BE2C (cell line): ENCODE data around the gene GRAMD4.

Experiments
- DNase-seq: peaks from one replicate; pipeline ENCODE4 v3.0.0-alpha.2; 2020
- H3K27me3 ChIP-seq: fragments of 250-450 bp; sonication (Bioruptor Pico); 2 replicates; pipeline ENCODE4 v1.5.1; 2020; ENCODE audit warnings: mild to moderate bottlenecking
- H3K36me3 ChIP-seq: fragments of 250-450 bp; sonication (Bioruptor Pico); 2 replicates; pipeline ENCODE4 v1.5.1; 2020; ENCODE audit warnings: mild to moderate bottlenecking
- H3K4me1 ChIP-seq: fragments of 250-450 bp; sonication (Bioruptor Pico); 2 replicates; pipeline ENCODE4 v1.5.1; 2020
- H3K4me3 ChIP-seq: 2 replicates; pipeline ENCODE4 v1.5.1; 2011; ENCODE audit warnings: low read depth, low read length
- H3K9me3 ChIP-seq: fragments of 250-450 bp; sonication (Bioruptor Pico); 2 replicates; pipeline ENCODE4 v1.5.1; 2020
- CTCF ChIP-seq: IDR thresholded peaks from 2 replicates; pipeline ENCODE4 v1.5.1; 2012; ENCODE audit warnings: mild to moderate bottlenecking, low read depth, low read length

GRAMD4 gene

DNA sequence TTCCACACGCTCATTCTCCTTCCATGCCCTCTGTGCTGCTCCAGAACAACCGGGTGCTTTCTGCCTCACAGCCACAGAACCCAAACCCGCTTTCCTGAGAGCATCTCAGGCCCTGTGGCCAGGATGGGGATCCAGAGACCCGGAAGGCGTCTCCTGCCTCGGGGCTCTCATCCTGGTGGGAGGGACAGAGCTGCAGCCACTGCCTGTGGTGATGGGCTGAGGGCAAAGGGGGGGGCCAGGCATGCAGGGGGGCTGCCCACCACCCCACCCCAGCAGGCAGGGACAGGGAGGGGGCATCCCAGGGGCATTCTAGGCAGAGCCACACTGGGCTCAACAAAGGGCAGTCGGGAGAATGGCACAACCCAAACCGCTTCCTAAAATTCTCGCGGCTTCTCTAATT, 76.4 kb downstream of the GRAMD4 start:
- no peak for DNase-seq
- Histone ChIP-seq H3K36me3 (peaks cover 92% of the 10 kb centered on the region), H3K4me1 (no peaks in the 10 kb centered on the region), H3K4me3 (no peak overlapping the region), H3K27me3 (no peaks in the 10 kb centered on the region), H3K9me3 (no peaks in the 10 kb centered on the region)
- TF ChIP-seq CTCF: no peak

GRCh38 chr22:46697811-46698515, 77.8 kb downstream of the GRAMD4 start:
- no peak for TF ChIP-seq CTCF
- peaks cover 93% of the 10 kb centered on the region for H3K36me3 ChIP-seq
- no peak for DNase-seq
- H3K9me3 ChIP-seq: no peaks in the 10 kb centered on the region
- H3K4me1 ChIP-seq: no peaks in the 10 kb centered on the region
- H3K27me3 ChIP-seq: no peaks in the 10 kb centered on the region
- H3K4me3 ChIP-seq: no peak overlapping the region

GRCh38 chr22:46699091-46699490, 78.9 kb downstream of the GRAMD4 start:
- DNase-seq: no peak
- TF ChIP-seq CTCF: no peak
- H3K4me1 ChIP-seq: no peaks in the 10 kb centered on the region
- no peaks in the 10 kb centered on the region for H3K27me3 ChIP-seq
- no peak overlapping the region for H3K4me3 ChIP-seq
- H3K36me3 ChIP-seq: peaks cover 88% of the 10 kb centered on the region
- no peaks in the 10 kb centered on the region for H3K9me3 ChIP-seq

GRCh38 chr22:46701262-46701661, 81.1 kb downstream of the GRAMD4 start:
- no peaks in the 10 kb centered on the region for H3K4me1 ChIP-seq

GRCh38 chr22:46703171-46703995, 83.2 kb downstream of the GRAMD4 start:
- DNase-seq: no peak
- TF ChIP-seq CTCF: no peak
- Histone ChIP-seq H3K4me1 (no peaks in the 10 kb centered on the region), H3K4me3 (no peak overlapping the region), H3K27me3 (no peaks in the 10 kb centered on the region), H3K9me3 (no peaks in the 10 kb centered on the region), H3K36me3 (peaks cover 78% of the 10 kb centered on the region)

More at GRCh38 chr22:46701262-46701661, 81.1 kb downstream of the GRAMD4 start:
- Histone ChIP-seq H3K9me3 (no peaks in the 10 kb centered on the region), H3K4me3 (no peak overlapping the region), H3K27me3 (no peaks in the 10 kb centered on the region), H3K36me3 (peaks cover 79% of the 10 kb centered on the region)
- DNase-seq: no peak
- no peak for TF ChIP-seq CTCF

- no peak for TF ChIP-seq CTCF
- Histone ChIP-seq H3K9me3 (no peaks in the 10 kb centered on the region), H3K4me1 (no peaks in the 10 kb centered on the region), H3K4me3 (no peak overlapping the region), H3K27me3 (no peaks in the 10 kb centered on the region), H3K36me3 (peaks cover 80% of the 10 kb centered on the region)
- no peak for DNase-seq
Observed at GRCh38 chr22:46703996-46704370, 83.8 kb downstream of the GRAMD4 start.
